HCT116 (cell line): Measurements from ENCODE around the gene LRP1B. TPM values are rescaled to one million over a fixed set of nuclear protein-coding genes. Genes with fewer than 3 reads are reported as not detected.

ENCODE experiments used
- ATAC-seq: fragments of 200-7000 bp; cut with Tn5 transposase; 2 replicates; pipeline ENCODE4 v1.9.1; 2020; ENCODE audit warnings: mild to moderate bottlenecking, moderate library complexity
- BruUV-seq: library from RNA; stranded (reverse); fragments of 400-500 nt; replicated peaks from 2 replicates; lab custom pipeline; 2021; lab: Mats Ljungman, UMichigan
- CTCF ChIA-PET: fragments of 300-600 bp; sonication (Branson Sonifier 250); formaldehyde crosslinking; loops from one replicate; lab custom pipeline; 2021; ENCODE audit warnings: antibody characterized with exemption; lab: Charles Lee
- POLR2A ChIA-PET: fragments of 300-600, 350-600 bp; sonication (Branson Sonifier 250); formaldehyde crosslinking; loops from one replicate; lab custom pipeline; 2021; ENCODE audit warnings: antibody characterized with exemption; lab: Charles Lee
- RAD21 ChIA-PET, 2 experiments: fragments of 300-600 bp; sonication (Branson Sonifier 250); formaldehyde crosslinking; loops; one replicate each; lab custom pipeline; 2023; ENCODE audit warnings: low total read pairs in 2 of 2; ENCODE audit not compliant: uncharacterized antibody in 2 of 2, unreplicated experiment in 2 of 2, low non-redundant PET in 1 of 2; lab: Charles Lee
- DNase-seq: peaks from one replicate; pipeline ENCODE4 v3.0.0-alpha.2; 2010; ENCODE audit warnings: low read depth, low spot score
- H2AFZ ChIP-seq: fragments of 200-600 bp; shearing (Covaris generic), sonication (generic); 2 replicates; pipeline ENCODE4 v1.6.1; 2017; ENCODE audit warnings: low read depth, mixed run types, mixed read lengths, antibody characterized with exemption, low read length; ENCODE audit not compliant: poor library complexity, severe bottlenecking
- H3K27ac ChIP-seq: 2 replicates; pipeline ENCODE4 v1.5.1; 2012; ENCODE audit warnings: low read depth, low read length
- H3K27me3 ChIP-seq: fragments of 200-600 bp; sonication (generic); 2 replicates; pipeline ENCODE4 v1.6.1; 2016; ENCODE audit warnings: mixed run types, low read length, mixed read lengths; ENCODE audit not compliant: insufficient read depth
- H3K36me3 ChIP-seq, 2 experiments: fragments of 200-500 bp in 1 of 2; fragments of 200-600 bp in 1 of 2; sonication (Bioruptor generic) in 1 of 2; sonication (generic) in 1 of 2; 2 replicates each; pipeline versions ENCODE4 v1.5.1 to v1.6.1; 2014 to 2016; ENCODE audit warnings: low read length in 2 of 2, inconsistent platforms in 1 of 2, mixed read lengths in 1 of 2, mixed run types in 1 of 2; ENCODE audit not compliant: insufficient read depth in 2 of 2, control insufficient read depth in 1 of 2
- H3K4me1 ChIP-seq, 2 experiments: fragments of 200-600 bp in 1 of 2; sonication (generic) in 1 of 2; 2 replicates each; pipeline versions ENCODE4 v1.5.1 to v1.6.1; 2012 to 2017; ENCODE audit warnings: low read length in 2 of 2, inconsistent platforms in 1 of 2, mild to moderate bottlenecking in 1 of 2, mixed read lengths in 1 of 2, mixed run types in 1 of 2, moderate library complexity in 1 of 2; ENCODE audit not compliant: insufficient read depth in 2 of 2, control insufficient read depth in 1 of 2
- H3K4me2 ChIP-seq: fragments of 200-600 bp; sonication (generic); 2 replicates; pipeline ENCODE4 v1.6.1; 2017; ENCODE audit warnings: mixed run types, low read length, mixed read lengths
- H3K4me3 ChIP-seq, 2 experiments: fragments of 200-600 bp in 1 of 2; sonication (generic) in 1 of 2; replicated peaks in 1 of 2; 2 replicates each; pipeline ENCODE4 v1.5.1; 2011 to 2016; ENCODE audit warnings: low read length in 2 of 2, control low read depth in 1 of 2, low read depth in 1 of 2, mild to moderate bottlenecking in 1 of 2, mixed read lengths in 1 of 2, mixed run types in 1 of 2
- H3K79me2 ChIP-seq: fragments of 200-600 bp; sonication (generic); 2 replicates; pipeline ENCODE4 v1.6.1; 2017; ENCODE audit warnings: mild to moderate bottlenecking, mixed run types, low read length, moderate library complexity, mixed read lengths; ENCODE audit not compliant: insufficient read depth
- H3K9ac ChIP-seq: fragments of 200-600 bp; sonication (generic); 2 replicates; pipeline ENCODE4 v1.6.1; 2016; ENCODE audit warnings: low read length, mixed read lengths
- H3K9me2 ChIP-seq: fragments of 200-600 bp; sonication (generic), shearing (Covaris generic); 2 replicates; pipeline ENCODE4 v1.6.1; 2017; ENCODE audit warnings: mixed run types, mild to moderate bottlenecking, moderate library complexity; ENCODE audit not compliant: insufficient read depth
- H3K9me3 ChIP-seq, 2 experiments: fragments of 200-500 bp in 1 of 2; fragments of 200-600 bp in 1 of 2; sonication (Bioruptor generic) in 1 of 2; sonication (generic) in 1 of 2; 2 replicates each; pipeline ENCODE4 v1.6.1; 2014 to 2017; ENCODE audit warnings: low read length in 2 of 2, mixed read lengths in 2 of 2, inconsistent platforms in 1 of 2, low read depth in 1 of 2, mild to moderate bottlenecking in 1 of 2, mixed run types in 1 of 2, moderate library complexity in 1 of 2; ENCODE audit not compliant: control insufficient read depth in 1 of 2, insufficient read depth in 1 of 2
- H4K20me1 ChIP-seq: fragments of 200-600 bp; sonication (generic), shearing (Covaris generic); 2 replicates; pipeline ENCODE4 v1.6.1; 2017; ENCODE audit warnings: mixed run types, mild to moderate bottlenecking, moderate library complexity; ENCODE audit not compliant: insufficient read depth
- CBX3 ChIP-seq: IDR thresholded peaks from 2 replicates; pipeline ENCODE4 v1.6.1; 2012; ENCODE audit warnings: low read depth
- ELF1 ChIP-seq: IDR thresholded peaks from 2 replicates; pipeline ENCODE4 v1.6.1; 2012; ENCODE audit warnings: low read depth, borderline replicate concordance
- JUND ChIP-seq: IDR thresholded peaks from 2 replicates; pipeline ENCODE4 v1.6.1; 2012
- MAX ChIP-seq: IDR thresholded peaks from 2 replicates; pipeline ENCODE4 v1.6.1; 2012
- POLR2A ChIP-seq: IDR thresholded peaks from 2 replicates; pipeline ENCODE4 v1.7.0; 2011; ENCODE audit warnings: borderline replicate concordance; ENCODE audit not compliant: insufficient read depth, insufficient read length; ENCODE audit errors: extremely low read depth
- POLR2AphosphoS5 ChIP-seq: IDR thresholded peaks from 2 replicates; pipeline ENCODE4 v1.6.1; 2011; ENCODE audit warnings: mild to moderate bottlenecking, low read depth, low read length, moderate library complexity
- RAD21 ChIP-seq: IDR thresholded peaks from 2 replicates; pipeline ENCODE4 v1.6.1; 2012; ENCODE audit warnings: low read depth, mild to moderate bottlenecking
- SRF ChIP-seq: IDR thresholded peaks from 2 replicates; pipeline ENCODE4 v1.6.1; 2012; ENCODE audit warnings: low read depth
- TCF7L2 ChIP-seq: IDR thresholded peaks from 2 replicates; pipeline ENCODE4 v1.7.0; 2011; ENCODE audit warnings: borderline replicate concordance, inconsistent platforms; ENCODE audit not compliant: insufficient read depth, insufficient read length; ENCODE audit errors: extremely low read depth
- ZFX ChIP-seq: fragments of 450-650 bp; IDR thresholded peaks from 2 replicates; pipeline ENCODE4 v1.6.1; 2017
- ZNF274 ChIP-seq: fragments of 200-500 bp; sonication (Bioruptor generic); IDR thresholded peaks from 2 replicates; pipeline ENCODE4 v1.6.1; 2014; ENCODE audit warnings: mild to moderate bottlenecking, low read depth, low read length, inconsistent platforms
- intact Hi-C: fragments of 100-400 bp; cut with micrococcal nuclease; formaldehyde crosslinking; loops from 2 replicates; pipeline ENCODE4 v1.10.0; 2022
- total RNA-seq: library from RNA; stranded (reverse); gene quantifications from one replicate; pipeline ENCODE4 v1.2.1, GENCODE V29; 2021; ENCODE audit not compliant: unreplicated experiment
- TF ChIP-seq, protein P1 (sequence below): IDR thresholded peaks from 2 replicates; pipeline ENCODE4 v1.6.1; 2012
- TF ChIP-seq, protein P2 (sequence below): IDR thresholded peaks from 2 replicates; pipeline ENCODE4 v1.6.1; 2011; ENCODE audit warnings: mild to moderate bottlenecking, low read length, moderate library complexity; ENCODE audit not compliant: insufficient replicate concordance; ENCODE audit errors: extremely low read depth
- TF ChIP-seq, protein P3 (sequence below), 3 experiments: fragments of 200-600 bp in 1 of 3; sonication (generic) in 1 of 3; IDR thresholded peaks in 2 of 3; conservative IDR thresholded peaks in 1 of 3; 2 replicates each; pipeline ENCODE4 v1.5.1; 2012 to 2017; ENCODE audit warnings: low read depth in 2 of 3, low read length in 2 of 3, antibody characterized with exemption in 1 of 3, borderline replicate concordance in 1 of 3, control low read depth in 1 of 3, mild to moderate bottlenecking in 1 of 3, mixed read lengths in 1 of 3, mixed run types in 1 of 3, moderate library complexity in 1 of 3; ENCODE audit not compliant: insufficient read depth in 1 of 3

The LRP1B gene
- total RNA-seq, 1 experiment from 2014 or later = 0.34 TPM

DNA sequence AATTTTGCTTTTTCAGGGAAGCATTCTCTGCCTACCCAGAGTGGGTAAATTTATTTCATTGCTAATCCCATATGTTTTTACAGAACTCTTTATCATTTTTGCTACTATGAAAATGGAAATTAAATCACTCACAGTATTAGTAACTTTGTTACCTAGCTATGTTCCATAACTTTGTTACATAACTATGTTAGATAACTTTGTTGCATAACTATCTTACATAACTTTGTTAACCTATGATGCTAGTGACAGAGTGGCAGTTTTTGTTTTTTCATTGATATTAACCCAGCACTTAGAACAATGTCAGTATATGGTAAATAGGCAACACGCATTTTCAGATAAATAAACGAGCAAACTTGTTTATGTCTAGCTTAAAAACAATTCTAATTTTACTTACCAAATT lies 286.6 kb downstream of the LRP1B start:
- CTCF ChIA-PET = no interaction called here
- Histone ChIP-seq H2AFZ (no peak overlapping the region), H4K20me1 (no peaks in the 10 kb centered on the region), H3K9me2 (no peaks in the 10 kb centered on the region), H3K36me3 (no peaks in the 10 kb centered on the region), H3K4me2 (no peak overlapping the region), H3K27ac (no peak overlapping the region), H3K4me1 (no peaks in the 10 kb centered on the region), H3K27me3 (no peaks in the 10 kb centered on the region), H3K4me3 (no peak overlapping the region), H3K79me2 (no peaks in the 10 kb centered on the region), H3K9ac (no peak overlapping the region), H3K9me3 (no peaks in the 10 kb centered on the region)
- RAD21 ChIA-PET = no interaction called here
- DNase-seq (no peak), ATAC-seq (no peak)
- POLR2A ChIA-PET = no interaction called here
- BruUV-seq = no TSS peak
- intact Hi-C loops = no loop called here
- TF ChIP-seq POLR2AphosphoS5 = no peak
- TF ChIP-seq ELF1 = no peak
- TF ChIP-seq JUND = no peak
- TF ChIP-seq ZNF274 = no peak

GRCh38 chr2:141835103-141835502 lies 295.7 kb downstream of the LRP1B start:
- no peaks in the 10 kb centered on the region for H3K4me1 ChIP-seq
- intact Hi-C loops = no loop called here
- CTCF ChIA-PET = no interaction called here
- no TSS peak for BruUV-seq
- no peaks in the 10 kb centered on the region for H3K9me2 ChIP-seq
- no peak overlapping the region for H2AFZ ChIP-seq
- no peak for ATAC-seq
- TF ChIP-seq MAX (no peak), TCF7L2 (no peak), ZFX (no peak), POLR2A (no peak), SRF (no peak), CBX3 (no peak), ZNF274 (no peak), RAD21 (no peak)
- TF ChIP-seq, protein P1, sequence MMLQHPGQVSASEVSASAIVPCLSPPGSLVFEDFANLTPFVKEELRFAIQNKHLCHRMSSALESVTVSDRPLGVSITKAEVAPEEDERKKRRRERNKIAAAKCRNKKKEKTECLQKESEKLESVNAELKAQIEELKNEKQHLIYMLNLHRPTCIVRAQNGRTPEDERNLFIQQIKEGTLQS = no peak
- TF ChIP-seq, protein P2, sequence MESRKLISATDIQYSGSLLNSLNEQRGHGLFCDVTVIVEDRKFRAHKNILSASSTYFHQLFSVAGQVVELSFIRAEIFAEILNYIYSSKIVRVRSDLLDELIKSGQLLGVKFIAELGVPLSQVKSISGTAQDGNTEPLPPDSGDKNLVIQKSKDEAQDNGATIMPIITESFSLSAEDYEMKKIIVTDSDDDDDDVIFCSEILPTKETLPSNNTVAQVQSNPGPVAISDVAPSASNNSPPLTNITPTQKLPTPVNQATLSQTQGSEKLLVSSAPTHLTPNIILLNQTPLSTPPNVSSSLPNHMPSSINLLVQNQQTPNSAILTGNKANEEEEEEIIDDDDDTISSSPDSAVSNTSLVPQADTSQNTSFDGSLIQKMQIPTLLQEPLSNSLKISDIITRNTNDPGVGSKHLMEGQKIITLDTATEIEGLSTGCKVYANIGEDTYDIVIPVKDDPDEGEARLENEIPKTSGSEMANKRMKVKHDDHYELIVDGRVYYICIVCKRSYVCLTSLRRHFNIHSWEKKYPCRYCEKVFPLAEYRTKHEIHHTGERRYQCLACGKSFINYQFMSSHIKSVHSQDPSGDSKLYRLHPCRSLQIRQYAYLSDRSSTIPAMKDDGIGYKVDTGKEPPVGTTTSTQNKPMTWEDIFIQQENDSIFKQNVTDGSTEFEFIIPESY = no peak
- TF ChIP-seq, protein P3, sequence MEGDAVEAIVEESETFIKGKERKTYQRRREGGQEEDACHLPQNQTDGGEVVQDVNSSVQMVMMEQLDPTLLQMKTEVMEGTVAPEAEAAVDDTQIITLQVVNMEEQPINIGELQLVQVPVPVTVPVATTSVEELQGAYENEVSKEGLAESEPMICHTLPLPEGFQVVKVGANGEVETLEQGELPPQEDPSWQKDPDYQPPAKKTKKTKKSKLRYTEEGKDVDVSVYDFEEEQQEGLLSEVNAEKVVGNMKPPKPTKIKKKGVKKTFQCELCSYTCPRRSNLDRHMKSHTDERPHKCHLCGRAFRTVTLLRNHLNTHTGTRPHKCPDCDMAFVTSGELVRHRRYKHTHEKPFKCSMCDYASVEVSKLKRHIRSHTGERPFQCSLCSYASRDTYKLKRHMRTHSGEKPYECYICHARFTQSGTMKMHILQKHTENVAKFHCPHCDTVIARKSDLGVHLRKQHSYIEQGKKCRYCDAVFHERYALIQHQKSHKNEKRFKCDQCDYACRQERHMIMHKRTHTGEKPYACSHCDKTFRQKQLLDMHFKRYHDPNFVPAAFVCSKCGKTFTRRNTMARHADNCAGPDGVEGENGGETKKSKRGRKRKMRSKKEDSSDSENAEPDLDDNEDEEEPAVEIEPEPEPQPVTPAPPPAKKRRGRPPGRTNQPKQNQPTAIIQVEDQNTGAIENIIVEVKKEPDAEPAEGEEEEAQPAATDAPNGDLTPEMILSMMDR (IDR thresholded peaks at IDR 0.05 in 2 of 3, conservative IDR thresholded peaks at IDR 0.05 in 1 of 3; ENCODE audit: borderline replicate concordance in 1 of 3, insufficient read depth in 1 of 3, low read depth in 2 of 3, low read length in 2 of 3) = no peak
- DNase-seq = no peak
- RAD21 ChIA-PET = no interaction called here
- no peak overlapping the region for H3K27ac ChIP-seq
- no peaks in the 10 kb centered on the region for H3K27me3 ChIP-seq
- H3K9ac ChIP-seq = no peak overlapping the region
- H3K36me3 ChIP-seq = no peaks in the 10 kb centered on the region
- no peak overlapping the region for H3K4me3 ChIP-seq
- no peak overlapping the region for H3K4me2 ChIP-seq
- H3K79me2 ChIP-seq = no peaks in the 10 kb centered on the region
- no peaks in the 10 kb centered on the region for H3K9me3 ChIP-seq
- H4K20me1 ChIP-seq = no peaks in the 10 kb centered on the region
- POLR2A ChIA-PET = no interaction called here
